CD4-positive, alpha-beta T cell treated with Interleukin-21 for 1 hour (primary cell): ENCODE results near the gene MCEMP1.

Source experiments
- DNase-seq: peaks from one replicate; pipeline ENCODE4 v3.0.0-alpha.2; 2020

MCEMP1 gene

DNA sequence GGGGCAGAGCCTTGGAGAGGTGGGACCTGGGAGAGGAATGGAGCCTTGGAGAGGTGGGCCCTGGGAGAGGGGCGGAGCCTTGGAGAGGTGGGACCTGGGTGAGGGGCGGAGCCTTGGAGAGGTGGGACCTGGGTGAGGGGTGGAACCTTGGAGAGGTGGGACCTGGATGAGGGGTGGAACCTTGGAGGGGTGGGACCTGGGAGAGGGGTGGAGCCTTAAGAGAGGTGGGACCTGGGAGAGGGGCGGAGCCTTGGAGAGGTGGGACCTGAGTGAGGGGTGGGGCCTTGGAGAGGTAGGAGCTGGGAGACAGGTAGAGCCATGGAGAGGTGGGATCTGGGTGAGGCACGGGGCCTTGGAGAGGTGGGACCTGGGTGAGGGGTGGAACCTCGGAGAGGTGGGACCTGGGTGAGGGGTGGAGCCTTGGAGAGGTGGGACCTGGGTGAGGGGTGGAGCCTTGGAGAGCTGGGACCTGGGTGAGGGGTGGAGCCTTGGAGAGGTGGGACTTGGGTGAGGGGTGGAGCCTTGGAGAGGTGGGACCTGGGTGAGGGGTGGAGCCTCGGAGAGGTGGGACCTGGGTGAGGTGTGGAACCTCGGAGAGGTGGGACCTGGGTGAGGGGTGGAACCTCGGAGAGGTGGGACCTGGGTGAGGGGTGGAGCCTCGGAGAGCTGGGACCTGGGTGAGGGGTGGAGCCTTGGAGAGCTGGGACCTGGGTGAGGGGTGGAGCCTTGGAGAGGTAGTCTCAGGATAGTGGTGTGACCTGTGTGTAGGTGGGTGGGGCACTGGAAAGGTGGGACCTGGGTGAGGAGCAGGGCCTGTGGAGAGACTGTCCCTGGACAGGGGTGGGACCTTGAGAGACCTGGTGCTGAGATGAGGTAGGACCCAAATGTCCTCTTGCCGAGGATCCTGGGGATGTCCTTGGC, 33.0 kb upstream of the MCEMP1 start:
- peak; percentile 42 for DNase-seq

DNA sequence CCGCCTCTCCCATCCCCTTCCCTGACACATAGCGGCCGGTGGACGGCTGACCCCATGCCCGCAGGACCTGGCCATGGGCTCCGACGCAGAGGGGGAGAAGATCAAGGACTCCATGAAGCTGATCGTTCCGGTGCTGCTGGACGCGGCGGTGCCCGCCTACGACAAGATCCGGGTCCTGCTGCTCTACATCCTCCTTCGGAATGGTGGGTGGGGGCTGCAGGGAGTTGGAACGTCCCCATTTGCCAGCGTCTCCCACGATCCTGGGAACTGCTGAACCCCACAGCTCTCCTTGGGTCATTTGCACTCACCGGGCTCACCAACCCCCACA, 32.4 kb upstream of the MCEMP1 start:
- DNase-seq = no peak

DNA sequence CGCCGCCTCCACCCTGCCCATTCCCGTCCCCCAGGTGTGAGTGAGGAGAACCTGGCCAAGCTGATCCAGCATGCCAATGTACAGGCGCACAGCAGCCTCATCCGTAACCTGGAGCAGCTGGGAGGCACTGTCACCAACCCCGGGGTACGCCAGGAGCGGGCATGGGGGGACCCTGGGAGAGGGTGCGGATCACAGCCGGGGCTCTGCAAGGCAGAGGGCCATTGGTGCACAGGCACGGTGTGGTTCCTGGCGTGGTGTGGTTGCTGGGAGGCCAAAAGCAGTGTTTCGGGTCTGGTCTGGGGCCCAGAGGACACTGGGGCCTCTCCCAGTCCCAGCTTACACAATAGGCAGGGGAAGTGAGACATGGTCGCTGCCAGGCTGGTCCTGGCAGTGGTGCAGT, 31.7 kb upstream of the MCEMP1 start:
- DNase-seq = no peak

DNA sequence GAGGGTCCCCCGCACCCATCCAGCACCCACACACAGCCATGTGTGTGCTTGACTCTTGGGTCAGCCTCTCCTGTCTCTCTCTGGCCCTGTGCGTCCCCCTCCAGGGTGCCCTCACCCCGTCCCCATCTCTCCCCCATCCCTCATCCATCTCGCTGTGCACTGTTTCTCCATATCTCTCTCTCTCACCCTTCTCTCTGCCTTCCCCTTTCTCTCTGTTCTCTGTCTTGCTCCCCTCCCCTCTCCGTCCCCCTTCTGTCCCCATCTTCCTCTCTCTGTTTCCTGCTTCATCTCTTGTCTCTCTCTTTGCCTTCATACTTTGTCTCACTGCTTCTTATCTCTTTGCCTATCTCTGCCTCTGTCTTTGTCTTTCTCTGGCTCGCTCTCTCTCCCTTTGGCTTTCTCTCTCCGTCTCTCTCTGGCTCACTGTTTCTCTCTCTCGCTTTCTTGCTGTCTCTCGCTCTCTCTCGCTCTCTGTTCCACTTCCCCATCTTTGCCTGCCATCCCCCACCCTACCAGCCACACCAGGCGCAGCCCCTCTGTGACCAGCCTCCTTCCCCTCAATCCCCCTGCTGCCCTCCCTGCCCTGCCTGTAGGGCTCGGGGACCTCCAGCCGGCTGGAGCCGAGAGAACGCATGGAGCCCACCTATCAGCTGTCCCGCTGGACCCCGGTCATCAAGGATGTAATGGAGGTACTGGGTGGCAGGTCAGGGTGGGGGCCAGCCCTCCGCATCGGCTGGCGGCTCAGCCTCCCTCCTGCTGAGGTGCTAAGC, 31.0 kb upstream of the MCEMP1 start:
- DNase-seq = no peak

DNA sequence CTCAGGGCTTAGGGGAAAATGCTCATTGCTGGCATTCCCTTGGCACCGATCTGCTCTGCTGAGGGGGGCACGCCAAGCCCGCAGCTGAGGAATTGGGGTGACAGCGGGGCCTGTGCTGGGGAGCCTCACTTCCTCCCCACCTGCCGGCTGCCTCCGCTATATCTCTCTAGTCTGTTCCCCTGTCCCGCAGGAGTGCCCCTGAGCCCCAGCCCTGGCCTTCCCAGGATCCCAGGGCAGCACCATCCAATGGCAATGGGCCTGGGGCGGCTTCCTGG, 30.5 kb upstream of the MCEMP1 start:
- DNase-seq = no peak

DNA sequence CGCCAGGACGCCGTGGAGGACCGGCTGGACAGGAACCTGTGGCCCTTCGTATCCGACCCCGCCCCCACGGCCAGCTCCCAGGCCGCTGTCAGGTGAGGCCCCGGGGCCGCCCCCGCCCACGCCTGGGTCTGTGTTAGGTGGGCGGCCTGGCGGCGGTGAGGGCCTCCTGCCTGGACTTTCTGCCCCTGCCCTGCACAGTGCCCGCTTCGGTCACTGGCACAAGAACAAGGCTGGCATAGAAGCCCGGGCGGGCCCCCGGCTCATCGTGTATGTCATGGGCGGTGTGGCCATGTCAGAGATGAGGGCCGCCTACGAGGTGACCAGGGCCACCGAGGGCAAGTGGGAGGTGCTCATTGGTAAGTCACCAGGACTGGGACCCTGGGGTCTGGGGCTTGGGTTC, 29.7 kb upstream of the MCEMP1 start:
- no peak for DNase-seq

GRCh38 chr19:7648265-7649014, 28.4 kb upstream of the MCEMP1 start:
- no peak for DNase-seq

GRCh38 chr19:7650148-7650547, 26.7 kb upstream of the MCEMP1 start:
- no peak for DNase-seq

GRCh38 chr19:7652061-7652641, 24.7 kb upstream of the MCEMP1 start:
- peak; percentile 88 for DNase-seq

GRCh38 chr19:7654401-7654800, 22.5 kb upstream of the MCEMP1 start:
- no peak for DNase-seq

GRCh38 chr19:7655581-7655980, 21.3 kb upstream of the MCEMP1 start:
- no peak for DNase-seq

GRCh38 chr19:7657131-7657751, 19.6 kb upstream of the MCEMP1 start:
- peak; percentile 29 for DNase-seq

DNA sequence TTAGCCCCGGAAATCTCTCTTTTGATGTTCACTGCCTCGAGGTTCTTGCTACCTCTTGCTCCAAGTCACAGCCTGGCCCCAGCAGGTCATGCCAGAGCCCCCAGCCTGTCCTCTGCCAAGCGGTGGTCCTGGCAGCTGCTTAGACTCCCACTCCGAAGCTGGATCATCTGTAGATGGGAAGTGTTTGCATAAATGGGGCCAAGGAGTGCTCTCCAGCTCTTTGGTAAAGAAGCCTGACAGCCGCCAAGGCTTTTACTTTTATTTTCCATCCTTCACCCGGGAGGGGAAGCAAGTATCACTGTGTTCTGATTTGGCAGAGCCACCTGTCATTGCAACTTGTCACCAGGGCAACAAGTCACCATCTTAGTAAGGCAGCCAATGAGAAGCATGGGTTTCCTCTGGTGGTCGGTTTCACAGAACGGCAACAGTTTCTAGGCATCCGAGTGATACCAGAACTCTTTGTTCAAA, 18.6 kb upstream of the MCEMP1 start:
- peak; percentile 70 for DNase-seq

DNA sequence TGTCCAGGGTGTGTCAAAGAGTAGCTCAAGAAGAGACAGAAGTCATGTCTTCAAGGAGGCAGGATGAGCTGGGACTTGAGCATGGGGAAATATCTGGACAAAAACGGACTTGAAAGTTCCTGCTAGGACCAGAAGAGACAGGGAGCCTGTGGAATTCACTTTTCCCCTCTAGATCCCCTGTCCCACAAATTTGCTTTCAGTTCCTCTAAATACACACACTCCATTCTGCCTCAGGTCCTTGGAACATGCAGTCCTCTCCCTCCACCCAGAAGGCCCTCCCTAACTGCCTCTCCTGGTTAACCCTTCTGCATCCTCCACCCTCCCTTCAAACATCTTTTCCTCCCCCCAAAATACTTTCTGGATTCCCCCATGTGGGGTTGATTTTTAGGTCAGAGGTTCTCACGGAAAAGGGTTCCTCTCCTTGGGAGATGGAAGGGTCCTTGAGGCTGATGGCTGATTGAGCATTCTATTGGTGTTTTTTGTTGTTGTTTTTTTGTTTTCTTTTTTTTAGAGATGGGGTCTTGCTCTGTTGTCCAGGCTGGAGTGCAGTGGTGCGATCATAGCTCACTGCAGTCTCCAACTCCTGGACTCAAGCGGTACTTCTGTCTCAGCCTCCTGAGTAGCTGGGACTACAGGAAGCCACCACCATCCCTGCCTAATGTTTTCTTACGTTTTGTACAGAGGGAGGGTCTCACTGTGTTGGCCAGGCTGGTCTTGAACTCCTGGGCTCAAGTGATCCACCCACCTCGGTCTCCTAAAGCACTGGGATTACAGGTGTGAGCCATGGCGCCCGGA, 14.9 kb upstream of the MCEMP1 start:
- no peak for DNase-seq

DNA sequence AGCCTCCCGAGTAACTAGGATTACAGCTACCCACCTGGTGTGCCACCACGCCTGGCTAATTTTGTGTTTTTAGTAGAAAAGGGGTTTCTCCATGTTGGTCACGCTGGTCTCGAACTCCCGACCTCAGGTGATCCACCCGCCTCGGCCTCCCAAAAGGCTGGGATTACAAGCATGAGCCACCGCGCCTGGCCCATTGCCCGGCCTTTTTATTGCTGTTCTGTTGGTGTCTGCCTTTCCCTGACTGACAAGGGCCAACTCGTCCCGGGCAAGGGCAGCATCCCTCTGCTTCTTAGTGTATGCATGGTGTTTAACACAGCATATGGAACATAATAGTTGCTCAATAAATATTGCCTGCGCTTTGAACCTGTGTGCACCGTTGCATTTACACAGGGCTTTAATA, 14.2 kb upstream of the MCEMP1 start:
- no peak for DNase-seq

DNA sequence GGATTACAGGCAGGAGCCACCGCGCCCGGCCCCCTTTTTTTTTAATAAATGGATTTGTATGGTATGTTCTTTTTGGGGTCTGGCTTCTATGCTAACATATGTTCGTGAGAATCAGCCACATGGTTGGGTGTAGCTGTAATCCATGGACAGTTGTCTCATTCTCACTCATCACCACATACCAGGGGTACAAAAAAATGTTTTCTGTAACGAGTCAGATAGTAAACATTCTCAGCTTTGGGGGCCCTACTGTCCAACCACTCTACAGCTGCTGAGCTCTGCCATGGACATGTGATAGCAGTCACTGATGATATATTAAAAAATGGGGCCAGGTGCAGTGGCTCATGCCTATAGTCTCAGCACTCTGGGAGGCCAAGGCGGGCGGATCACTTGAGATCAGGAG, 13.2 kb upstream of the MCEMP1 start:
- DNase-seq = no peak

- DNase-seq = no peak
These were observed 11.8 kb upstream of the MCEMP1 start for GRCh38 chr19:7665076-7665475.

DNA sequence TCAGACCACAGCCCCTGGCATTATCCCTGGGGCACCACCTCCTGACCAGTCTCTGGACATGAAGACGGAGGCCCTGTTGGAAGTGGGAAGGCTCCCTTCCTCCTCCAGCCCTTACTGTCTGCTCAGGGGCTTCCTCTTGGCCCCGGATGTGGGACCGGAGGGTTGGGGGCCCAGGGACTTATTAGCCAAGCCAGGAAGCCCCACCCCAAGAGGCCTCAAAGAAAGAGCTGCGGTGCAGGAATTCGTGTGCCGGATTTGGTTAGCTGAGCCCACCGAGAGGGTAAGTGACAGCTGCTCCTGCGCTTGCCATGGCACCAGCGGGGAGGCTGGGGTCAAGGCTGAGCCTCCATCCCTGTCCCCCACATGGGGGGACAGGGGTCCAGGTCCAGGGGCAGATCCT, 8.0 kb upstream of the MCEMP1 start, which contains the start of gene RETN:
Gene RETN (plus strand): TSS at position 208 of the 400 bp plus-strand sequence. CDS start 278 bp downstream, outside the sequence.
- no peak for DNase-seq

- DNase-seq = no peak
These were observed 7.2 kb upstream of the MCEMP1 start for GRCh38 chr19:7669641-7670040.

DNA sequence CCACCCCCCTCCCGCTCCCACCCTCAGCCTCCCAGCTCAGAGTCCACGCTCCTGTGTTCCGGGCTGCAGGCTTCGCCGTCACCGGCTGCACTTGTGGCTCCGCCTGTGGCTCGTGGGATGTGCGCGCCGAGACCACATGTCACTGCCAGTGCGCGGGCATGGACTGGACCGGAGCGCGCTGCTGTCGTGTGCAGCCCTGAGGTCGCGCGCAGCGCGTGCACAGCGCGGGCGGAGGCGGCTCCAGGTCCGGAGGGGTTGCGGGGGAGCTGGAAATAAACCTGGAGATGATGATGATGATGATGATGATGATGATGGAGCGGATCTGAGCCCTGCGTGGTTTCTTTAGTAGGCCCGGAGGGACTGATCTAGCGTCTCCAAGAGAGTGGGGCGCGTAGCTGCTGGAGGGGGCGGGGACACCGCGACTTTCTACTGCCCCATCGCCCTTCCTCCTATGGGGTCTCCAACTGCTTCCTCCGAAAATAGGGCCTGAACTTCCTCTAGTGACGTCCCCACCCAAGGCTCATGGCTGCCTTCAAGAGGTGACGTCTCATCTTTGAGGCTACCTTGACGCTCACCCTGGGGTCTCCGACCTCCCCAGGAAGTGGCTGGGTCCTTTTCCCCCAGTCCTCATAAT, 6.6 kb upstream of the MCEMP1 start:
- DNase-seq = peak; percentile 21

GRCh38 chr19:7670790-7671189, 6.1 kb upstream of the MCEMP1 start:
- no peak for DNase-seq
